Mesendoderm (in vitro differentiated cells): ENCODE data around the gene TAB3.
"Not testable (repeated sequence)": the region's sequence is repeated elsewhere in the genome, so short reads cannot be mapped to it uniquely, and the experiment has no call there.

Source experiments
- DNase-seq: peaks from one replicate; pipeline ENCODE4 v3.0.0; 2013
- H2AK5ac ChIP-seq: 2 replicates; pipeline ENCODE4 v1.6.1; 2013; ENCODE audit warnings: low read length, inconsistent platforms
- H2BK120ac ChIP-seq: 2 replicates; pipeline ENCODE4 v1.6.1; 2013; ENCODE audit warnings: low read depth, mild to moderate bottlenecking, low read length, moderate library complexity, mixed read lengths
- H2BK15ac ChIP-seq: replicated peaks from 2 replicates; pipeline ENCODE4 v1.6.1; 2013; ENCODE audit warnings: low read depth, mild to moderate bottlenecking, moderate library complexity
- H2BK5ac ChIP-seq: 2 replicates; pipeline ENCODE4 v1.6.1; 2013; ENCODE audit warnings: low read length, inconsistent platforms
- H3K18ac ChIP-seq: 2 replicates; pipeline ENCODE4 v1.6.1; 2013; ENCODE audit warnings: mild to moderate bottlenecking, low read length, mixed read lengths
- H3K23ac ChIP-seq: one replicate; pipeline ENCODE4 v1.6.1; 2013; ENCODE audit warnings: low read length
- H3K27ac ChIP-seq: 2 replicates; pipeline ENCODE4 v1.5.1; 2013; ENCODE audit warnings: low read depth, mild to moderate bottlenecking, inconsistent platforms, low read length, moderate library complexity
- H3K27me3 ChIP-seq: 2 replicates; pipeline ENCODE4 v1.6.1; 2013; ENCODE audit warnings: low read length, control low read depth, mild to moderate bottlenecking, inconsistent platforms; ENCODE audit not compliant: insufficient read depth, poor library complexity
- H3K36me3 ChIP-seq: 2 replicates; pipeline ENCODE4 v1.6.1; 2013; ENCODE audit warnings: low read length, inconsistent platforms; ENCODE audit not compliant: control insufficient read depth, insufficient read depth
- H3K4ac ChIP-seq: one replicate; pipeline ENCODE4 v1.6.1; 2013; ENCODE audit warnings: low read depth, mild to moderate bottlenecking, low read length, moderate library complexity
- H3K4me1 ChIP-seq: 2 replicates; pipeline ENCODE4 v1.6.1; 2013; ENCODE audit warnings: low read depth, low read length, inconsistent platforms; ENCODE audit not compliant: control insufficient read depth
- H3K4me2 ChIP-seq: 2 replicates; pipeline ENCODE4 v1.6.1; 2013; ENCODE audit warnings: low read length
- H3K4me3 ChIP-seq: 2 replicates; pipeline ENCODE4 v1.5.1; 2013; ENCODE audit warnings: mild to moderate bottlenecking, low read length
- H3K56ac ChIP-seq: one replicate; pipeline ENCODE4 v1.6.1; 2013; ENCODE audit warnings: low read length
- H3K79me1 ChIP-seq: 2 replicates; pipeline ENCODE4 v1.6.1; 2013; ENCODE audit warnings: low read length, inconsistent platforms
- H3K79me2 ChIP-seq: 2 replicates; pipeline ENCODE4 v1.6.1; 2013; ENCODE audit warnings: mild to moderate bottlenecking, low read length; ENCODE audit not compliant: control insufficient read depth, insufficient read depth
- H3K9ac ChIP-seq: 2 replicates; pipeline ENCODE4 v1.6.1; 2013; ENCODE audit warnings: low read length, inconsistent platforms
- H4K5ac ChIP-seq: one replicate; pipeline ENCODE4 v1.6.1; 2013; ENCODE audit warnings: low read length
- H4K8ac ChIP-seq: one replicate; pipeline ENCODE4 v1.6.1; 2013; ENCODE audit warnings: low read depth, mild to moderate bottlenecking, control low read depth, low read length, moderate library complexity
- WGBS: extraction: QIAGEN DNeasy Blood & Tissue Kit; methylation state at CpG from one replicate; pipeline ENCODE4 v1.1.7; 2013; ENCODE audit warnings: low lambda C conversion rate, missing lambda C conversion rate; ENCODE audit not compliant: insufficient coverage; ENCODE audit errors: extremely low coverage; 5-methylcytosine and 5-hydroxymethylcytosine counted together

Gene TAB3

DNA sequence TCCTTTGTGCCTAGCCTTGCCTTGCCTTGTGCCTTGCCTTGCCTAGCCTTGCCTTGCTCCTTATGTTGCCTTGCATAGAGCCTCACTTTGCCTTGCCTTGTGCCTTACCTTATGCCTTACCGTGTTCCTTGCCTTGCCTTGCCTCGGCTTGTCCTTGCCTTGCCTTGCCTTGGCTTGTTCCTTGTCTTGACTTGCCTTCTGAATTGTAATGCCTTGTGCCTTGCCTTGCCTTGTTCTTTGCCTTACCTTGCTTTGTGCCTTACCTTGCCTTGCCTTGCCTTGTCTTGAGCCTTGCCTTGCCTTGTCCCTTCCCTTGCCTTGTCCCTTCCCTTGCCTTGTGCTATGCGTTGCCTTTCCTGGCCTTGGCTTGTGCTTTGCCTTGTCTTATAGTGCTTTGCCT lies 90.2 kb downstream of the TAB3 start:
- no peak overlapping the region for H3K4ac ChIP-seq
- no peak overlapping the region for H3K27ac ChIP-seq
- no CpG with 5 or more reads among the region's 3 CpGs for WGBS
- no peak overlapping the region for H3K4me2 ChIP-seq
- no peak overlapping the region for H4K5ac ChIP-seq
- no peak for DNase-seq
- no peak overlapping the region for H2BK5ac ChIP-seq
- H2BK120ac ChIP-seq: no peak overlapping the region
- H3K9ac ChIP-seq: no peak overlapping the region
- H3K27me3 ChIP-seq: no peaks in the 10 kb centered on the region
- no peak overlapping the region for H2BK15ac ChIP-seq
- H3K4me1 ChIP-seq: no peaks in the 10 kb centered on the region
- no peak overlapping the region for H4K8ac ChIP-seq
- H3K4me3 ChIP-seq: no peak overlapping the region
- H3K56ac ChIP-seq: no peak overlapping the region
- H3K79me1 ChIP-seq: no peaks in the 10 kb centered on the region
- no peaks in the 10 kb centered on the region for H3K36me3 ChIP-seq
- H3K79me2 ChIP-seq: no peaks in the 10 kb centered on the region
- no peak overlapping the region for H2AK5ac ChIP-seq
- no peak overlapping the region for H3K18ac ChIP-seq
- H3K23ac ChIP-seq: no peak overlapping the region

DNA sequence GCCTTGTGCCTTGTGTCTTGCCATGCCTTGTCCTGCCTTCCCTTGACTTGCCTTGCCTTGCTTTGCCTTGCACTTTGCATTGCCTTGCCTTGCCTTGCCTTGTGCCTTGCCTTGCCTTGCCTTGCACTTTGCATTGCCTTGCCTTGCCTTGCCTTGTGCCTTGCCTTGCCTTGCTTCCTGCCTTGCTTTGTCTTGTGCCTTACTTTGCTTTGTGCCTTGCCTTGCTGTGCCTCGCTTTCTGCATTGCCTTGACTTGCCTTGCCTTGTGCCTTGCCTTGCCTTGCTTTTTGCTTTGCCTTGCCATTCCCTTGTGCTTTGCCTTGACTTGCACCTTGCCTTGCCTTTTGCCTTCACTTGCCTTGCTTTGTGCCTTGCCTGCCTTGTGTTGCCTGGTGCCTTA lies 91.8 kb downstream of the TAB3 start:
- not testable (repeated sequence) for H4K5ac ChIP-seq, H2BK5ac ChIP-seq, H2AK5ac ChIP-seq, H3K18ac ChIP-seq, H3K4me3 ChIP-seq, H3K23ac ChIP-seq, H3K9ac ChIP-seq, H3K79me1 ChIP-seq, H3K56ac ChIP-seq, H3K36me3 ChIP-seq, H3K4me1 ChIP-seq, H2BK15ac ChIP-seq, DNase-seq, H2BK120ac ChIP-seq, H4K8ac ChIP-seq, H3K27ac ChIP-seq, H3K27me3 ChIP-seq, H3K79me2 ChIP-seq, H3K4me2 ChIP-seq, H3K4ac ChIP-seq
- WGBS: no CpG with 5 or more reads among the region's 1 CpG

DNA sequence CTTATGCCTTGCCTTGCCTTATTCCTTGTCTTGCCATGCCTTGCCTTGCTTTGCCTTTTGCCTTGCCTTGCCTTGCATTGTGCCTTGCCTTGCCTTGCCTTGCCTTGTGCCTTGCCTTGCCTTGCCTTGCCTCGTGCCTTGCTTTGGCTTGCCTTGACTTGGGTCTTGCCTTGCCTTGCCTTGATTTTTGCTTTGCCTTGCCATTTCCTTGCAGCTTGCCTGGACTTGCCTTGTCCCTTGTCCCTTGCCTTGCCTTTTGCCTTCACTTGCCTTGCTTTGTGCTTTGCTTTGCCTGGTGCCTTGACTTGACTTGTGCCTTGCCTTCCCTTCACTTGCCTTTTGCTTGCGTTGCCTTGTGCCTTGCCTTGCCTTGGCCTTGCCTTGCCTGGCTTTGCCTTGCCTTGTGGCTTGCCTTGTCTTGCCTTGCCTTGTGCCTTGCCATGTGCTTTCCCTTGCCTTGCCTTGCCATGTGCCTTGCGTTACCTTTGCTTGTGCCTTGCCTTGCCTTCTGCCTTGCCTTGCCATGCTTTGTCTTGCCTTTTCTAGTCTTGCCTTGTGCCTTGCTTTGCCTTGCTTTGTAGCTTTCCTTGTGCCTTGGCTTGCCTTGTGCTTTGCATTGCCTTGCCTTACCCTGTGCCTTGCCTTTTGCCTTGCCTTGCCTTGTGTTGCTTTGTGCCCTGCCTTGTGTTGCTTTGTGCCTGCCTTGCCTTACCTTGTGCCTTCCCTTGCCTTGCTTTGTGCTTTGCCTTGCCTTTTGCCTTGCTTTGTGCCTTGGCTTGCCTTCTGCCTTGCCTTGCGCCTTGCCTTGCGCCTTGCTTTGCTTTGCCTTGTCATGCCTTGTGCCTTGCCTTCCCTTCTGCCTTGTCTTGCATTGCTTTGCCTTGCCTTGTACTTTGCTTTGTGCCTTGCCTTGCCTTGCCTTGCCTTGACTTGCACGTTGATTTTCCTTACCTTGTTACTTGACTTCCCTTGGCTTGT lies 92.8 kb downstream of the TAB3 start:
- H2BK5ac ChIP-seq: no peak overlapping the region
- H3K36me3 ChIP-seq: no peaks in the 10 kb centered on the region
- H4K5ac ChIP-seq: no peak overlapping the region
- no peak overlapping the region for H3K23ac ChIP-seq
- no peak overlapping the region for H4K8ac ChIP-seq
- no peaks in the 10 kb centered on the region for H3K4me1 ChIP-seq
- no peak overlapping the region for H2BK120ac ChIP-seq
- no peak overlapping the region for H3K9ac ChIP-seq
- H3K79me2 ChIP-seq: no peaks in the 10 kb centered on the region
- no peaks in the 10 kb centered on the region for H3K27me3 ChIP-seq
- DNase-seq: no peak
- no peak overlapping the region for H3K27ac ChIP-seq
- WGBS: no CpG with 5 or more reads among the region's 6 CpGs
- no peak overlapping the region for H3K18ac ChIP-seq
- H3K4ac ChIP-seq: no peak overlapping the region
- no peak overlapping the region for H2BK15ac ChIP-seq
- no peak overlapping the region for H3K4me2 ChIP-seq
- H2AK5ac ChIP-seq: no peak overlapping the region
- H3K79me1 ChIP-seq: no peaks in the 10 kb centered on the region
- H3K4me3 ChIP-seq: no peak overlapping the region
- H3K56ac ChIP-seq: no peak overlapping the region

DNA sequence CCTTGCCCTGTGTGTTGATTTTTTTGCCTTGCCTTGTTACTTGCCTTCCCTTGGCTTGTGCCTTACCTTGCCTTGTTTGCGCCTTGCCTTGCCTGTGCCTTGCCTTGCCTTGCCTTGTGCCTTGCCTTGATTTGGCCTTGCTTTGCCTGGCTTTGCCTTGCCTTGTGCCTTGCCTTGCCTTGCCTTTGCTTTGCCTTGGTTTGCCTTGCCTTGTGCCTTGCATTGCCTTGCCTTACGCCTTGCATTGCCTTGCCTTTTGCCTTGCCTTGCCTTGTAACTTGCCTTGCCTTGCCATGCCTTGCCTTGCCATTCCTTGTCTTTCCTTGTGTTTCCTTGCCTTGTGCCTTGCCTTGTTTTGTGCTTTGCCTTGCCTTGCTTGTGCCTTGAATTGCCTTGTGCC lies 94.6 kb downstream of the TAB3 start:
- H3K36me3 ChIP-seq: no peaks in the 10 kb centered on the region
- no peak overlapping the region for H4K8ac ChIP-seq
- H3K4me3 ChIP-seq: no peak overlapping the region
- H2BK120ac ChIP-seq: no peak overlapping the region
- H3K79me1 ChIP-seq: no peaks in the 10 kb centered on the region
- no peak overlapping the region for H4K5ac ChIP-seq
- no peak overlapping the region for H3K9ac ChIP-seq
- H2AK5ac ChIP-seq: no peak overlapping the region
- H3K18ac ChIP-seq: no peak overlapping the region
- H3K23ac ChIP-seq: no peak overlapping the region
- H2BK15ac ChIP-seq: no peak overlapping the region
- no peaks in the 10 kb centered on the region for H3K4me1 ChIP-seq
- no peak overlapping the region for H3K27ac ChIP-seq
- no peak for DNase-seq
- H3K79me2 ChIP-seq: no peaks in the 10 kb centered on the region
- WGBS: no CpG with 5 or more reads among the region's 2 CpGs
- no peak overlapping the region for H3K4me2 ChIP-seq
- no peak overlapping the region for H3K4ac ChIP-seq
- H3K56ac ChIP-seq: no peak overlapping the region
- no peaks in the 10 kb centered on the region for H3K27me3 ChIP-seq
- no peak overlapping the region for H2BK5ac ChIP-seq

DNA sequence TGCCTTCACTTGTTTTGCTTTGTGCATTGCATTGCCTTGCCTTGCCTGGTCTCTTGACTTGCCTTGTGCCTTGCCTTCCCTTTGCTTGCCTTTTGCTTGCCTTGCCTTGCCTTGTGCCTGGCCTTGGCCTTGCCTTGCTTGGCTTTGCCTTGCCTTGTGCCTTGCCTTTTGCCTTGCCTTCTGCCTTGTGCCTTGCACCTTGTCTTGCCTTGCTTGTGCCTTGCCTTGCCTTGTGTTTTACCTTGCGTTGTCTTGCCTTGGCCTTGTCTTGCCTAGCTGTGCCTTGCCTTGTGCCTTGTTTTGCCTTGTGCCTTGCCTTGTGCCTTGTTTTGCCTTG lies 95.3 kb downstream of the TAB3 start:
- H3K36me3 ChIP-seq: no peaks in the 10 kb centered on the region
- H3K79me1 ChIP-seq: no peaks in the 10 kb centered on the region
- no peak overlapping the region for H3K4me3 ChIP-seq
- H3K4ac ChIP-seq: no peak overlapping the region
- H3K27ac ChIP-seq: no peak overlapping the region
- no peak overlapping the region for H4K5ac ChIP-seq
- H4K8ac ChIP-seq: no peak overlapping the region
- no CpG with 5 or more reads among the region's 1 CpG for WGBS
- no peak overlapping the region for H2BK15ac ChIP-seq
- no peak overlapping the region for H2AK5ac ChIP-seq
- no peak overlapping the region for H3K4me2 ChIP-seq
- H2BK120ac ChIP-seq: no peak overlapping the region
- H3K23ac ChIP-seq: no peak overlapping the region
- H3K79me2 ChIP-seq: no peaks in the 10 kb centered on the region
- no peak overlapping the region for H3K18ac ChIP-seq
- no peak for DNase-seq
- H3K9ac ChIP-seq: no peak overlapping the region
- H3K27me3 ChIP-seq: no peaks in the 10 kb centered on the region
- H3K4me1 ChIP-seq: no peaks in the 10 kb centered on the region
- H2BK5ac ChIP-seq: no peak overlapping the region
- no peak overlapping the region for H3K56ac ChIP-seq
